Measurements from ENCODE around the gene AIM2.

- no peak for TF ChIP-seq MYC (CRISPR knock-in tag; IDR thresholded peaks at IDR 0.05; ENCODE audit: borderline replicate concordance)
- TF ChIP-seq ZNF598 (CRISPR knock-in tag; IDR thresholded peaks at IDR 0.05; ENCODE audit: borderline replicate concordance): no peak
- no peak for TF ChIP-seq SUZ12 (IDR thresholded peaks at IDR 0.05; ENCODE audit: low read depth, low read length)
- TF ChIP-seq NBN (conservative IDR thresholded peaks at IDR 0.05): no peak
- TF ChIP-seq CHD2 (IDR thresholded peaks at IDR 0.05; ENCODE audit: low read depth, low read length): no peak
- TF ChIP-seq ZNF10 (CRISPR knock-in tag; IDR thresholded peaks at IDR 0.05; ENCODE audit: borderline replicate concordance, low read depth): no peak
- no peak for TF ChIP-seq HNF4G (IDR thresholded peaks at IDR 0.05; ENCODE audit: borderline replicate concordance, low read depth, low read length)
- TF ChIP-seq HNF4G (CRISPR knock-in tag; IDR thresholded peaks at IDR 0.05; ENCODE audit: borderline replicate concordance, low read depth): no peak
- TF ChIP-seq GABPB1 (CRISPR knock-in tag; IDR thresholded peaks at IDR 0.05): no peak
- no peak for TF ChIP-seq POLR2A (IDR thresholded peaks at IDR 0.05; ENCODE audit: insufficient read depth in 1 of 2, low read depth in 2 of 2, low read length in 2 of 2)
- no peak for TF ChIP-seq MXD1 (CRISPR knock-in tag; IDR thresholded peaks at IDR 0.05)
- no peak for TF ChIP-seq ZBTB25 (CRISPR knock-in tag; IDR thresholded peaks at IDR 0.05)
- no peak for TF ChIP-seq RAD21 (CRISPR knock-in tag; IDR thresholded peaks at IDR 0.05)
- TF ChIP-seq CBX2 (IDR thresholded peaks at IDR 0.05; ENCODE audit: low read depth, low read length): no peak
- no peak for TF ChIP-seq CBX2 (CRISPR knock-in tag; IDR thresholded peaks at IDR 0.05; ENCODE audit: low read depth)
- no peak for TF ChIP-seq HNRNPL (IDR thresholded peaks at IDR 0.05; ENCODE audit: low read depth, low read length)
These were observed 62.5 kb downstream of the AIM2 start for GRCh38 chr1:159014003-159014571.
